ENCODE data around the gene FAM25A. TPM values are rescaled to one million over a fixed set of nuclear protein-coding genes. Genes with fewer than 3 reads are reported as not detected.
A peak's percentile ranks its signal among the peaks of the same experiment; 100 is the strongest.
"Not testable (repeated sequence)": the region's sequence is repeated elsewhere in the genome, so short reads cannot be mapped to it uniquely, and the experiment has no call there.

FAM25A gene
- total and polyA plus RNA-seq, 2 donors (not counting 3 experiments of a cell fraction or from before 2014, with no cell fraction given): not detected

DNA sequence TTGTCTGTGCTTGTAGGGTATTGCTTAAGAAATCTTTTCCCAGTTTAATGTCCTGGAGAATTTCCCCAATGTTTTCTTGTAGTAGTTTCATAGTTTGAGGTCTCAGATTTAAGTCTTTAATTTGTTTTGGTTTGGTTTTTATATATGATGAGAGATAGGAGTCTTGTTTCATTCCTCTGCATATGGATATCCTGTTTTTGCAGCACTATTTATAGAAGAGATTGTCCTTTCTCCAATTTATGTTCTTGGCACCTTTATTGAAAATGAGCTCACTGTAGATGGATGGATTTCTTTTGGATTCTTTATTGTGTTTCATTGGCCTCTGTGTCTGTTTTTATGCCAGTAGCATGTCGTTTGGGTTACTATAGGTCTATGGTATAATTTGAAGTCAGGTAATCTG lies 31.6 kb upstream of the FAM25A start:
- Histone ChIP-seq H3K4me3 (replicated peaks in 1 of 3; ENCODE audit: insufficient read depth in 1 of 3, low read depth in 1 of 3, low read length in 3 of 3) (no peak overlapping the region), H3K4me1 (ENCODE audit: control insufficient read depth, extremely low read depth, insufficient read depth, low read length) (no peaks in the 10 kb centered on the region), H2AFZ (ENCODE audit: low read depth, low read length) (no peak overlapping the region), H3K9me3 (replicated peaks; ENCODE audit: control insufficient read depth, insufficient read depth, low read length) (no peaks in the 10 kb centered on the region), H3K27ac (ENCODE audit: insufficient read depth, low read depth, low read length) (no peak overlapping the region), H3K9me1 (replicated peaks; ENCODE audit: control insufficient read depth, extremely low read depth, insufficient read depth, low read length) (no peaks in the 10 kb centered on the region), H3K4me2 (ENCODE audit: insufficient read depth, low read length) (no peak overlapping the region), H3K36me3 (ENCODE audit: control insufficient read depth in 2 of 2, extremely low read depth in 1 of 2, insufficient read depth in 2 of 2, low read length in 2 of 2) (no peaks in the 10 kb centered on the region), H3K27me3 (ENCODE audit: control insufficient read depth in 2 of 2, insufficient read depth in 2 of 2, low read length in 2 of 2) (peaks cover 5% of the 10 kb centered on the region in 2 experiments), H4K20me1 (replicated peaks; ENCODE audit: control insufficient read depth, extremely low read depth, insufficient read depth, low read length) (no peaks in the 10 kb centered on the region), H3K9ac (replicated peaks; ENCODE audit: extremely low read depth, insufficient read depth, low read length) (no peak overlapping the region), H3K79me2 (ENCODE audit: control insufficient read depth, insufficient read depth, low read length) (no peaks in the 10 kb centered on the region)
- POLR2A ChIA-PET: no interaction called here
- no TSS peak for BruUV-seq (replicated peaks)
- no peak for TF ChIP-seq POLR2AphosphoS5 (IDR thresholded peaks at IDR 0.05; ENCODE audit: insufficient read depth, low read depth, low read length)
- TF ChIP-seq FOS (IDR thresholded peaks at IDR 0.05; ENCODE audit: borderline replicate concordance, insufficient read depth, low read length): no peak
- no peak for TF ChIP-seq JUN (IDR thresholded peaks at IDR 0.05; ENCODE audit: borderline replicate concordance, insufficient read depth, insufficient read length, low read depth)
- TF ChIP-seq GATA2 (IDR thresholded peaks at IDR 0.05; ENCODE audit: insufficient read depth, insufficient read length, low read depth, low read length): no peak
- TF ChIP-seq CTCF (IDR thresholded peaks at IDR 0.05; ENCODE audit: extremely low read depth in 1 of 2, insufficient read depth in 1 of 2, low read depth in 1 of 2, low read length in 2 of 2): no peak
- no peak for TF ChIP-seq MAX (IDR thresholded peaks at IDR 0.05; ENCODE audit: insufficient read depth, insufficient read length)
- no peak for TF ChIP-seq EZH2 (IDR thresholded peaks at IDR 0.05; ENCODE audit: borderline replicate concordance, low read depth, low read length, severe bottlenecking)
- no peak for TF ChIP-seq POLR2A (IDR thresholded peaks at IDR 0.05; ENCODE audit: low read depth, low read length)
- TF ChIP-seq MYC (IDR thresholded peaks at IDR 0.05; ENCODE audit: low read depth, low read length): no peak
- intact Hi-C loops (cut with micrococcal nuclease): no loop called here
- FAIRE-seq (no peak), DNase-seq (ENCODE audit: low read depth, low spot score) (peak; percentile 14)
- CTCF ChIA-PET: interaction anchor here (1.7 kb wide), 1 partner anchor 231 kb away, joined by 4 read pairs; no protein-coding TSS in a partner anchor
- dilution Hi-C loops (cut with MboI; ENCODE audit: extremely low pct_ligation_motif_present, low sequenced_read_pairs): no loop called here

DNA sequence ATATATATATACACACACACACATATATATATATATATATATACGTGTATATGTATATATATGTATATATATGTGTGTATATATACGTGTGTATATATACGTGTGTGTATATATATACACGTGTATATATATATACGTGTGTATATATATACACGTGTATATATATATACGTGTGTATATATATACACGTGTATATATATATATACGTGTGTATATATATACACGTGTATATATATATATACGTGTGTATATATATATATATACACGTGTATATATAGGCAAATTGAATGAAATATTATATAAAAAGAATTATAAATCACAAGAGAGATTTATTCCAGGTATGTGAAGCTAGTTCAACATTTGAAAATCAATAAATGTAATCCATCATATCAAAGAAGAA lies 28.7 kb upstream of the FAM25A start:
- H3K79me2 ChIP-seq (ENCODE audit: control insufficient read depth, insufficient read depth, low read length); FAIRE-seq; H2AFZ ChIP-seq (ENCODE audit: low read depth, low read length); H3K4me3 ChIP-seq (replicated peaks in 1 of 3; ENCODE audit: insufficient read depth in 1 of 3, low read depth in 1 of 3, low read length in 3 of 3); H3K27me3 ChIP-seq (ENCODE audit: control insufficient read depth in 2 of 2, insufficient read depth in 2 of 2, low read length in 2 of 2); POLR2A ChIA-PET; BruUV-seq (replicated peaks); dilution Hi-C loops (cut with MboI; ENCODE audit: extremely low pct_ligation_motif_present, low sequenced_read_pairs); H3K36me3 ChIP-seq (ENCODE audit: control insufficient read depth in 2 of 2, extremely low read depth in 1 of 2, insufficient read depth in 2 of 2, low read length in 2 of 2); H3K27ac ChIP-seq (ENCODE audit: insufficient read depth, low read depth, low read length); H4K20me1 ChIP-seq (replicated peaks; ENCODE audit: control insufficient read depth, extremely low read depth, insufficient read depth, low read length); DNase-seq (ENCODE audit: low read depth, low spot score); intact Hi-C loops (cut with micrococcal nuclease); H3K9me1 ChIP-seq (replicated peaks; ENCODE audit: control insufficient read depth, extremely low read depth, insufficient read depth, low read length); H3K9ac ChIP-seq (replicated peaks; ENCODE audit: extremely low read depth, insufficient read depth, low read length); H3K9me3 ChIP-seq (replicated peaks; ENCODE audit: control insufficient read depth, insufficient read depth, low read length); H3K4me2 ChIP-seq (ENCODE audit: insufficient read depth, low read length); H3K4me1 ChIP-seq (ENCODE audit: control insufficient read depth, extremely low read depth, insufficient read depth, low read length): not testable (repeated sequence)
- CTCF ChIA-PET: interaction anchor here (0.6 to 0.9 kb wide), 2 partner anchors 12 to 18 kb away, joined by 3 read pairs; no protein-coding TSS in a partner anchor
